WERI-Rb-1 (cell line): ENCODE measurements around the gene MT1G.

Experiments used
- DNase-seq: peaks from one replicate; pipeline ENCODE4 v3.0.0-alpha.2; 2020
- H3K27ac ChIP-seq: fragments of 250-450 bp; sonication (Bioruptor Pico); 2 replicates; pipeline ENCODE4 v1.5.1; 2020; ENCODE audit warnings: mild to moderate bottlenecking, moderate library complexity
- H3K27me3 ChIP-seq: fragments of 250-450 bp; sonication (Bioruptor Pico); 2 replicates; pipeline ENCODE4 v1.5.1; 2021; ENCODE audit warnings: mild to moderate bottlenecking, low read depth, moderate library complexity; ENCODE audit not compliant: insufficient read depth, severe bottlenecking
- H3K36me3 ChIP-seq: fragments of 250-450 bp; sonication (Bioruptor Pico); 2 replicates; pipeline ENCODE4 v1.5.1; 2020; ENCODE audit warnings: mild to moderate bottlenecking, moderate library complexity
- H3K4me3 ChIP-seq: 2 replicates; pipeline ENCODE4 v1.5.1; 2011; ENCODE audit warnings: low read depth, mild to moderate bottlenecking, control low read depth, low read length
- H3K9me3 ChIP-seq: fragments of 250-450 bp; sonication (Bioruptor Pico); 2 replicates; pipeline ENCODE4 v1.5.1; 2021; ENCODE audit warnings: mild to moderate bottlenecking, moderate library complexity; ENCODE audit not compliant: severe bottlenecking
- CTCF ChIP-seq: IDR thresholded peaks from 2 replicates; pipeline ENCODE4 v1.5.1; 2011; ENCODE audit warnings: low read depth, mild to moderate bottlenecking, control low read depth, inconsistent platforms, low read length

The MT1G gene

GRCh38 chr16:56700631-56701030, 32.8 kb upstream of the MT1G start:
- Histone ChIP-seq H3K9me3 (peaks cover 5% of the 10 kb centered on the region), H3K36me3 (no peaks in the 10 kb centered on the region), H3K27me3 (no peaks in the 10 kb centered on the region), H3K4me3 (no peak overlapping the region), H3K27ac (no peak overlapping the region)
- no peak for DNase-seq
- TF ChIP-seq CTCF = no peak

GRCh38 chr16:56700195-56700594, 32.3 kb upstream of the MT1G start:
- no peak for TF ChIP-seq CTCF
- Histone ChIP-seq H3K9me3 (peaks cover 5% of the 10 kb centered on the region), H3K27me3 (no peaks in the 10 kb centered on the region), H3K27ac (no peak overlapping the region), H3K4me3 (no peak overlapping the region), H3K36me3 (no peaks in the 10 kb centered on the region)
- DNase-seq = no peak

GRCh38 chr16:56697456-56698155, 29.7 kb upstream of the MT1G start:
- Histone ChIP-seq H3K4me3 (no peak overlapping the region), H3K27ac (no peak overlapping the region), H3K36me3 (no peaks in the 10 kb centered on the region), H3K27me3 (no peaks in the 10 kb centered on the region), H3K9me3 (peaks cover 5% of the 10 kb centered on the region)
- no peak for DNase-seq
- TF ChIP-seq CTCF = no peak

- no peak for TF ChIP-seq CTCF
- Histone ChIP-seq H3K36me3 (no peaks in the 10 kb centered on the region), H3K27me3 (no peaks in the 10 kb centered on the region), H3K4me3 (no peak overlapping the region), H3K9me3 (peaks cover 5% of the 10 kb centered on the region), H3K27ac (no peak overlapping the region)
- DNase-seq = no peak
Measured at GRCh38 chr16:56695246-56695645, 27.4 kb upstream of the MT1G start.

- H3K27ac ChIP-seq = no peak overlapping the region
- H3K36me3 ChIP-seq = no peaks in the 10 kb centered on the region
- no peak for TF ChIP-seq CTCF
- H3K27me3 ChIP-seq = no peaks in the 10 kb centered on the region
- no peak for DNase-seq
- H3K9me3 ChIP-seq = no peaks in the 10 kb centered on the region
- no peak overlapping the region for H3K4me3 ChIP-seq
Measured at GRCh38 chr16:56691885-56692284, 24.0 kb upstream of the MT1G start.
